ENCODE measurements around the gene GNG7.
"Not testable (repeated sequence)": the region's sequence is repeated elsewhere in the genome, so short reads cannot be mapped to it uniquely, and the experiment has no call there.

Gene GNG7

DNA sequence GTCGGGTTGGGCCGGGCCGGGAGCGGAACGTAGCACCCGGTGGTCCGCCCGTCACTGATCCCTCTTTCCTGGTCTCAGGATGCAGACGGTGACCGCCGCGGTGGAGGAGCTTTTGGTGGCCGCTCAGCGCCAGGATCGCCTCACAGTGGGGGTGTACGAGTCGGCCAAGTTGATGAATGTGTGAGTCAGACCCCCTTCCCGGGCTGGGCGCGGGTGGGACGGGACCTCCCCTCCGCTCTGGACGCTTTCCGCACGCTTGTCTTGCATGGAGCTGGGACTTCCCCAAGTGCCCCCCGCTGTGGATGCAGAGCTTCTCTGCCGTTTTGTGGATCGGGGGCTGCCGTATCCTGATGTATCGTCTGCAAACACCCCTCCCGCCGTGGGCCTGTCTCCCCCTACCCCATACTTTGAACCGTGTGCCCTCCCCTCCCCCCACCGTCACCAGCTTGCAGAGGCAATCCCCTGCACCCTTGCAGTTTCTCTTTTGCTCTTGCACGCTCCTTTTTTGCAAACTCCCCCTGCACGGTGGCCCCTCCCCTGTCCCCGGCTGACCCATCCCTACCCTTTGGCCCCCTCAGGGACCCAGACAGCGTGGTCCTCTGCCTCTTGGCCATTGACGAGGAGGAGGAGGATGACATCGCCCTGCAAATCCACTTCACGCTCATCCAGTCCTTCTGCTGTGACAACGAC lies 225.9 kb downstream of the GNG7 start:
- peak in 2 of 3 donors; percentile 40 to 64 for DNase-seq (ENCODE audit: low read depth in 3 of 3, low spot score in 1 of 3)

DNA sequence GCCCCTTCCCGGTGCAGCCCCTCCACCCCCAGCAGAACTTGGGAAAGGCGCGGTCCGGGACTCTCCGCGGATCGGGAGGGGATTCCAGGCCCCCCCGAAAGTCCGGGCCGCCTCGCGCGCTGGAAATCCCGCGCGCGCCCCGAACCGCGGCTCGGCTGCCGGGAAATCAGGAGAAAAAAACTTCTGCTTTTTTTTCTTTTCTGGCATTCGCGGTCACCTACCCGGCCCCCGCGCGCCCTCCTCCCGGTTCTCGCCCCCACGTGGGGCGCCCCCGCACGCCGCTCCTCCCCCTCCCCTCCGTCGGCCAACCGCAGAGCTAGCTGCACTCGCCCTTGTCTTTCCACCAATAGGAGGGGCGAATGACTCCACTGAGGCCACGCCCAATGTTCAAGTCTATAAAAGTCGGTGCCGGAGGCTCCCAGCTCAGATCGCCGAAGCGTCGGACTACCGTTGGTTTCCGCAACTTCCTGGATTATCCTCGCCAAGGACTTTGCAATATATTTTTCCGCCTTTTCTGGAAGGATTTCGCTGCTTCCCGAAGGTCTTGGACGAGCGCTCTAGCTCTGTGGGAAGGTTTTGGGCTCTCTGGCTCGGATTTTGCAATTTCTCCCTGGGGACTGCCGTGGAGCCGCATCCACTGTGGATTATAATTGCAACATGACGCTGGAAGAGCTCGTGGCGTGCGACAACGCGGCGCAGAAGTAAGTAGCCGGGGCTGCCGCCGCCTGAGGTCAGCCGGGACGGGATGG lies 226.6 kb downstream of the GNG7 start, which contains the start of gene GADD45B:
Gene GADD45B, plus strand, starts transcription at position 426 of the 749 bp plus-strand sequence. Its CDS starts 232 bp downstream, at position 658.
- peak; percentile 95 to 96 (median 96) for DNase-seq (ENCODE audit: low read depth in 3 of 3, low spot score in 1 of 3)

DNA sequence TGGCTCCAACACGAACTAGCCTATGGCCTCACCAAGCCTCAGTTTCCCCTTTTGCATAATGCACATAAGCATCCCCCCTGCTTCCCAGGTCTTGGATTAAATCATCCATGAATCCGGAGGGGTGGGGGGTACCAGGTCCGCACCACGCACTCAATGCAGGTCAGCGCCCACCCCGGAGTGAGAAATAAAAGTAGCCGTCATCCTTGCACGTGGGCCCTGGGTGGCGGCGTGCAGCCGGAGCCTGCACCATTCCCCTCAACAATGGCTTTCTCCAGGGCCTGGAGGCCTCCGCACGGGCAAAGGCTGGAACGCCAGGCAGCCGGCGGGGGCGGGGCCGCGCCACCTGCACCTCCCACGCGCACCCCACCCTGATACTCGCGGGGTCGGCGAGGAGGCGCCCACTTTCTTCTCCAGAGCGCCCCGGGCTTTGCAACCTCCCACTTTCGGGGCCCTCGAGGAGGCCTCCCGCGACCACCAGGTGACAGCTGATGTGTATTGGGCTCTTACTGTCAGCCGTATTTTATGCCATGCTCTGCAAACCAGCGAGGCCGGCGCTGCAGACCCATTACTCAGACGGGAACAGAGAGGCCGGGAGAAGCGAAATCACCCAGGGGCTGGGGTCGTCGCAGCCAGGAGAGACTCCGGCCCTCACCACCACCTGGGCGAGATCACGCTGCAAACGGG lies 227.3 kb downstream of the GNG7 start:
- DNase-seq (ENCODE audit: low read depth in 3 of 3, low spot score in 1 of 3), result peak in 1 of 3 donors; percentile 47

DNA sequence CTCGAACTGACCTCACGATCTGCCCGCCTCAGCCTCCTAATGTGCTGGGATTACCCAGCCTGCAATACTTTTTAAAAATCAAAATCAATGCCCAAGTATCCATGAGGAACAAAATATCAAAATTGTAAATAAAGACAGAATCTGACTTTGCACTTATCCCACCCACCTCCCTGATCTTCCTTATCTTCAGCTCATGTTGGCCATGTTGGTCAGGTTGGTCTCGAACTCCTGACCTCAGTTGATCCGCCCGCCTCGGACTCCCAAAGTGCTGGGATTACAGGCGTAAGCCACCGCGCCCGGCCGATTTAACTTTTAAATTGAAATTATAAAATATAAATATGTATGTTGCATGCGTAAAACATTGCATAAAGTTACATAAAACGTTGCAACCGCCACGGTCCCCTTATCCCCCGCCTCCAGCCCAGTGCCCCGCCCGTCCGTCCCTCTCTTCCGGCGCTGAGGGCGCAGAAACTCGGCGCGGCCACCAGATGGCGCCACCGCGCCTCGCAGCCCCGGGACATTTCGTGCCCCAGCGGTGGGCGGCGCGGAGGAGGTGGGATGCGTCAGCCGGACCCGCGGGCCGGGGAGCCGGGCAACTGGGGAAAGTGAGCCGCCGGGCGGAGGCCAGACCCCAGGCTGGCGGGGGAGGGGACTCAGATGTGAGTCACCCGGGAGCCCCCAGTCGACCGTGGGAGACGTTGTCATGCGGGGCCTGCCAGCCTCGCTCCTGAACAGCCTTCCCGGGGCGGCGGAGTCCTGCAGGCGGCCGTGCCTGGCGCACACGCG lies 228.1 kb downstream of the GNG7 start:
- peak; percentile 61 to 92 (median 81) for DNase-seq (ENCODE audit: low read depth in 3 of 3, low spot score in 1 of 3)

DNA sequence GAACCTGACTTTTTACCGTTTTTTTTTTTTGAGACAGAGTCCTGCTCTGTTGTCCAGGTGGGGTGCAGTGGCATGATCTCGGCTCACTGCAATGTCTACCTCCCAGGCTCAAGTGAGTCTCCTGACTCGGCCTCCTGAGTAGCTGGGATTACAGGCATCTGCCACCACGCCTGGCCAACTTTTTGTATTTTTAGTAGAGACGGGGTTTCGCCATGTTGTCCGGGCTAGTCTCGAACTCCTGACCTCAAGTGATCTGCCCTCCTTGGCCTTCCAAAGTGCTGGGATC lies 232.6 kb downstream of the GNG7 start:
- DNase-seq (ENCODE audit: low read depth in 3 of 3, low spot score in 1 of 3), result not testable (repeated sequence)

DNA sequence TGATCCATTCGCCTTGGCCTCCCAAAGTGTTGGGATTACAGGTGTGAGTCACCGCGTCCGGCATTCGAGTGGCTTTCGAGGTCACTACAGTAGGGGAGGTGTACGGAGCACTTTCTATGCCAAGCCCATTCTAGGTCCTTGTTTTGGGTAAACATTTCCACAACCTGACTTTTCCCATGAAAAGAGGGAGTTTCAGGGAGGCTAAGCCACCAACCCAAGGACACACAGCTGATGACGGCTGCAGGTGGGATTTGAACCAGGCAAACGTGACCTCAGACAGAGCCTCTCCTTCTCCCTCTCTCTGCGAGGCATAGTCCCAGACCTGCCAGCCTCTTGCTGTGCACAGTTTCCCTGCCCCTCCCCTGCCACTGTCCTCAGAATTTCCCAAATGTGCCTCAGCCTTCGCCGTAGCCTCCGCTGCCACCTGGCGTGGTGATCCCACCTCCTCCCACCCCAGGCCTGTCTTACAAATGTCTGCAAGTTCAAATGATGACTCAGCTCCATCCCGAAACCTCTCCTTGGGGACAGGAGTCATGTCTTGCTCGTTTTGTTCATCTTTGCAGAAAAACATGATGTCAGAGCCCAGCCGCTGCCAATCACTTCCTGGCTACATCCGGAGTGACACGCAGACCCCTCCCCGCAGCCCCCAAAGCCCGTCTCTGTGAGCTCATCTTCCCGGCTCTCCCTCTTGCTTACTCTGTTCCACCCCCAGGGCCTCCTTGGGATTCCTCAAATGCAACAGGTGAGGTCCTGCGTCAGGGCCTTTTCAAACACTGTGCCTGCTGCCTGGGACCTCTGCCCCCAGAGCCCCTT lies 233.2 kb downstream of the GNG7 start:
- no peak for DNase-seq (ENCODE audit: low read depth in 3 of 3, low spot score in 1 of 3)

DNA sequence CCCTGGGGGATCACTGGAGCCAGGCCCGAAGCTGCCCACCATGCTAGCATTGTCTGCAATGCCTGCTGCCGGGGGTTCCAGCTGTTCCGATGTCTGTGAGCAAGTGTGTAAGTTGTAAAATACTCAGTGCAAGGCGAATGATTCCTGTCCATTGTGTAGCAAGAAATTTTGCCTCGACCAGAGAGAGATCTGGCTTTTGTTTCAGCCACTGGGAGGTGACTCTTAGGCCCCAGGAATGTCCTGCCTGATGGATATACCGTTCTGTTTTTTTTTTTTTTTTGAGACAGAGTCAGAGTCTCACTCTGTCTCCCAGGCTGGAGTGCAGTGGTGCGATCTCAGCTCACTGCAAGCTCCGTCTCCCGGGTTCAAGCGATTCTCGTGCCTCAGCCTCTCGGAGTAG lies 233.9 kb downstream of the GNG7 start:
- DNase-seq (ENCODE audit: low read depth in 3 of 3, low spot score in 1 of 3), result no peak

DNA sequence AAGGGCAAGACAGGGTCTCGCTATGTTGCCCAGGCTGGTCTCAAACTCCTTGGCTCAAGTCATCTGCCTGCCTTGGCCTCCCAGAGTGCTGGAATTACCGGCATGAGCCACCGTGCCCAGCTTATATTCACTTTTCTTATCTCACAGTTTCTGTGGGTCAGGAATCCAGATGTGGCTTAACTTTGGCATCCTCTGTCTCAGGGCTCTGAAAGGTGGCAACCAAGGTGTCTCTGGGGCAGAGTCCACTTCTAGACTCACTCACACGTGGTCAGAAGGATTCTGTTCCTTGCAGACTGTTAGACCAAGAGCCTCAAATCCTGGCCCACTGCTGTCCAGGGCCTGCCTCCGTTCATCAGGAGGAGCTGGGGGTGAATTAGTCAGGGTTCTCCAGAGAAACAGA lies 238.1 kb downstream of the GNG7 start:
- no peak for DNase-seq (ENCODE audit: low read depth in 3 of 3, low spot score in 1 of 3)

DNA sequence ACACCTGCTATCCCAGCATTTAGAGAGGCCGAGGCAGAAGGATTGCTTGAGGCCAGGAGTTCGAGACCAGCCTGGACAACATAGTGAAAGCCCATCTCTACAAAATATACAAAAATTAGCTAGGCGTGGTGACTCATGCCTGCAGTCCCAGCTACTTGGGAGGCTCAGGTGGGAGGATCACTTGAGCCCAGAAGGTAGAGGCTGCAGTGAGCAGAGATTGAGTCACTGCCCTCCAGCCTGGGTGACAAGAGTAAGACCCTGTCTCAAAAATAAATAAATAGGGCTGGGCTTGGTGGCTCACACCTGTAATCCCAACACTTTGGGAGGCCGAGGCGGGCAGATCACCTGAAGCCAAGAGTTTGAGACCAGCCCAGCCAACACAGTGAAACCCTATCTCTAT lies 238.8 kb downstream of the GNG7 start:
- not testable (repeated sequence) for DNase-seq (ENCODE audit: low read depth in 3 of 3, low spot score in 1 of 3)

DNA sequence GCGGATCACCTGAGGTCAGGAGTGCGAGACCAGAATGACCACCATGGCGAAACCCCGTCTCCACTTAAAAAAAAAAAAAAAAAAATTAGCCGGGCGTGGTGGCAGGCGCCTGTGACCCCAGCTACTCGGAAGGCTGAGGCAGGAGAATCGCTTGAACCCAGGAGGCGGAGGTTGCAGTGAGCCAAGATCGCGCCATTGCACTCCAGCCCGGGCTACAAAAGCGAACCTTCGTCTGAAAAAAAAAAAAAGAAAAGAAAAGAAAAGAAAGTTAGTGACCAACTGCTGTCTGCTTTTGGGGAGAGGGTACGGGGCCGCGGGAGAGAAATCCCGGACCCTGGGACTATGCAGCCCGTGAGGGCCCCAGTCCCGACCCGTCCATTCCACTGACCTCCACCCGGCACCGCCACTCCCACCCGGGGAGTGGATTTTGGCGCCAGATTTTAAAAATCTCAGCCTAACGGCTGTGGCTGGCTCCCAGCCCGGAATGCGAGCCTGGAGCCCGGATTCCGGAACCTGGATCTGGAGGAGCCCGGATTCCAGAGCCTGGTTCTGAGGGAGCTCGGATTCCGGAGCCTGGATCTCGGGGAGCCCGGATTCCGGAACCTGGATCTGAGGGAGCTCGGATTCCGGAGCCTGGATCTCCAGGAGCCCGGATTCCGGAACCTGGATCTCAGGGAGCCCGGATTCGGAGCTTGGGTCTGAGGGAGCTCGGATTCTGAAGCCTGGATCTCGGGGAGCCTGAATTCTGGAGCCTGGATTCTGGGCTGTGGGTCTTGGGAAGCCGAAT lies 239.7 kb downstream of the GNG7 start:
- no peak for DNase-seq (ENCODE audit: low read depth in 3 of 3, low spot score in 1 of 3)

DNA sequence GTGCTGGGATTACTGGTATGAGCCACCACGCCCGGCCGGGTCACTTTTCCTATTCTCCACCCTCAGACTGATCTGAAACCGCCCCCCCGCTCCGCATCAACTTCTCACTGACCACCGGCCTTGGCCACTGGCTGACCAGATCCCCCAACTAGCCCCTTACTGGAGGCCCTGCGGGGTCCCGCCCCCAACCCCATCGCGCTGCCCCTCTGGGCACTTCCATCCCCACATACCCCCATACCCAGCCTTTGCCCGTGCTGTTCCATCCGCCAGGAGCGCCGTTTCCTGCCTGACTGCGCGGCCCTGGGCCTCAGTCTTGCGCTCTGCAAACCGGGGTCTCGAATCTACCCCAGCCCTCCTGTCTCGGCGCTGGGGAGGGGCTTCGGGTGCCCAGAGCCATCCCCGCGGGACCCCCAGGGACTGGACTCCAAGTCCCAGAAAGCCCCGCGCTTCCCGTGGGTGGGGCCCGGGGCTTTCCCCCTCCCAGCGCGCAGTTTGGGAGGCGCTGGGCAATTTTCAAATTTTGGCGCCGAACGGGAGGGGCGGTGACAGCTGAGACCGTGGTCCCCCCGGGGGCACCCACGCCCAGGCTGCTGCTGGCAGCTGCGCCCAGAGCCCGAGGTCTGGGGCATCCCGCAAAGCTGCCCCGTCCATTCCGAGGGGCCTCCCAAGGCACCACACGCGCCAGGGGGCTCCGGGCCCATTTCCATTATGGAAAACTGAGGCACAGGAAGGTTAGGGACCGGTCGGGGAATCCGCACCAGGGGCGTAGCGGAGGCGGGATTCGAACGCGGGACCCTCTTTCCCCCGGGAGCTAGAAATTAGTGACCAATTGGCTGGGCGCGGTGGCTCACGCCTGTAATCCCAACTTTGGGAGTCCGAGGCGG lies 240.5 kb downstream of the GNG7 start:
- peak in 1 of 3 donors; percentile 50 for DNase-seq (ENCODE audit: low read depth in 3 of 3, low spot score in 1 of 3)
